Globus pallidus (tissue), 1 donor: ENCODE results near the gene GGTLC2.
"Not testable (repeated sequence)": the region's sequence is repeated elsewhere in the genome, so short reads cannot be mapped to it uniquely, and the experiment has no call there.

Experiments used
- DNase-seq: peaks from one replicate; pipeline ENCODE4 v3.0.0-alpha.2; 2015; ENCODE audit warnings: low spot score

Gene GGTLC2

GRCh38 chr22:22638313-22638712 lies 6.1 kb upstream of the GGTLC2 start:
- not testable (repeated sequence) for DNase-seq

DNA sequence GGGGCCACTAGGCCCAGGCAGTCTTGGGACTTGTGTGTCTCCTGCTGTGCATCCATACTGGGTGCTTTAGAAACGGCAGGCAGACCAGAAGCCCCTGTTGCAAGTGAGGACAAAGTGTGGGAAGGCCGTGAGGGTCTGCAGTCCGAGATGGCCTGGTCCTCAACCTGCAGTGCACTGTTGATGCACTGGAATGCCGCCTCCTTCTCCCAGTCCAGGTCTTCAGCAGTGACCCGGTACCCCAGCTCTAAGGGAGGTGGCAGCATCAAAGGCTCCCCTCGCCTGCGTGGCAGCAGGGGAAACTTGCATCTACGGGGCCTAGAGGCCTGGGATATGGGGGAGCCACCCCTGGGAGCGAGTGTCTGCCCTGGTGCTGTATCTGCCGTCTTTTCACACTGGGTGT lies 2.2 kb upstream of the GGTLC2 start:
- DNase-seq: not testable (repeated sequence)

GRCh38 chr22:22645969-22646368 lies 1.6 kb downstream of the GGTLC2 start:
- DNase-seq: not testable (repeated sequence)

DNA sequence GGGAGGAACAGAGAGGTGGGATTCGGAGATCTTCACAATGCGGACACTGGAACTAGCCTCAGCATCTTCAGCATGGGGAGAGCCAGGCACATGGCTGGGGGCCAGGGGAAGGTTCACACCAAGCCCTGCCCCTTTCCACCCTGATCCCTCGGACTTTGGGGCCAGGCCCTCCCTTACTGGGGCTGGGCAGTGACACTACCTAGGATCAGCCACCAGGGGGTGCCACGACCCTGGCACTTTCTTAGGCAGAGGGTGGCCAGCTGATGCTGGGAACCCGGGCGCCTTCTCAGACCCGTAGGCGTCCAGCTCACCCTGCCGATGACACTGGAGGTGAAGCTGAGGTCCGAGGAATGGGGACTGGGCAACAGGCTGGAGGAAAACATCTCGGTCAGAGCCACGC lies 3.5 kb downstream of the GGTLC2 start:
- not testable (repeated sequence) for DNase-seq

- not testable (repeated sequence) for DNase-seq
Measured at GRCh38 chr22:22648863-22649536, 4.6 kb downstream of the GGTLC2 start.

- DNase-seq: not testable (repeated sequence)
Measured at GRCh38 chr22:22649761-22650160, 5.3 kb downstream of the GGTLC2 start.

DNA sequence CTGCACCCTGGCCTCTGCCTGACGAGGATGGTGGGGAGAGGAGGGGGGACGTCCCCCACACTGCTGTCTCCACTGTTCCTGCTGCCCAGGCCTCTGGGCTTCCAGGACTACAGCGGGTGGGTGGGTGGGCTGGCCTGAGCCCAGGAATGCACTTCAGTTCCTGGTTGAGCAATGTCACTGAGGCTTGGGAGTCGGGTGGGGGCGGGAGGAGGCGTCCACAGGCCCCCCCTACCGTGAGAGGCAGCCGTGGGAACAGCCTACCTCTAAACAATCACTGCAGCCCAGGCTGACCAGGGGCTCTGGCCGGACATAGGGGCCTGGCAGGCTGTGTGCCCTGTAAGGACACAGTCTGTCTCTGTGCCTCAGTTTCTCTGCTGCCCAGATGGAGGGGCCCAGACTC lies 6.0 kb downstream of the GGTLC2 start:
- DNase-seq: not testable (repeated sequence)

- DNase-seq: not testable (repeated sequence)
Measured at GRCh38 chr22:22650803-22651515, 6.5 kb downstream of the GGTLC2 start.

- DNase-seq: not testable (repeated sequence)
Measured at GRCh38 chr22:22651593-22651992, 7.2 kb downstream of the GGTLC2 start.

- DNase-seq: not testable (repeated sequence)
Measured at GRCh38 chr22:22652102-22652501, 7.7 kb downstream of the GGTLC2 start.

DNA sequence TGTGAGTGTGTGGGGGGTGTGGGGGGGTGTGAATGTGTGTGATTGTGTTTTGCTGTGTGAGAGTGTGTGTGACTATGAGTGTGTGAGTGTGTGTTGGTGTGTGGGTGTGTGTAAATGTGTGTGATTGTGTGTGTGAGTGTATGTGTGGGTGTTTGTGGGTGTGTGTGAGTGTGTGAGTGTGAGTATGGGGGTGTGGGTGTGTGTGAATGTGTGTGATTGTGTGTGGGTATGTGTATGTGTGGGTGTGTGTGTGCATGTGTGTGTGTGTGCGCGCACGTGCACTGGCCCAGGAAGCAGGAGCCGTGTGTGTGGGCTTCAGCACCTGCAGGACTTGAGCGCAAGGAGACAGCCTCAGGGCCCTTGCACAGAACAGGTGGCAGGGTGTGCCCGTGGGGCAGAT lies 8.2 kb downstream of the GGTLC2 start:
- DNase-seq: not testable (repeated sequence)

DNA sequence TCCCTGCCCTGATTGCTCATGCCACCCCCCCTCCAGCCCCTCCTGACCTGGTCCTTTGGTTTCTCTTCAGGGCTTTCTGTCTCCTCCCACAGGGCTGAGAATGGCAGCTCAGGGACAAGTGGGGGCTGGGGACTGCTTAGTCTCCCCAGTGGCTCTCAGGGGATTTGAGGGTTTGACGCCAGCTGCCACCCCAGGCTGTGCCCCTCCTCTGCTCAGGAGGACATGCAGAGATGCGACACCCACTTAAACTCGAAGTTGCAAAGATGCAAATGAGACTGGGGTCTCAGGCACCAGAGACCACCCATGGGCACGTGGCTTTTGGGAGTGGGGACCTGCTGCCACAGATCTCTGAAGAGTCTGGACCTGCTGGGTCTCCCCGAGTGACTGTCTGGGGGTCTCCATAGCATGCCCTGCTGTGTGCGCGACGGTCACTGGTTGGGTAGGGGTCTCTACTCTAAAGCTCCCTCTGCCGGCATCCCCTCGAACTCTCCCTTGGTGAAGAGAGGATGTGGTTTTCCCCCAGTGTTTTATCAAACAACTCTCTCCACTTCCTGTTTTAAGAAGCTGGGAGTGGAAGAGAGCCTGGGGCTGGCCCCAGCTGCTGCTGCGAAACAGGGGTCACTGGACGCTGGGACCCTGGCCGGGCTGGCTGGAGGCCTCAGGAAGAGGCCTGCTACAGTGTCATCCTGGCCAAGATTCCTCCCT lies 9.4 kb downstream of the GGTLC2 start:
- not testable (repeated sequence) for DNase-seq

DNA sequence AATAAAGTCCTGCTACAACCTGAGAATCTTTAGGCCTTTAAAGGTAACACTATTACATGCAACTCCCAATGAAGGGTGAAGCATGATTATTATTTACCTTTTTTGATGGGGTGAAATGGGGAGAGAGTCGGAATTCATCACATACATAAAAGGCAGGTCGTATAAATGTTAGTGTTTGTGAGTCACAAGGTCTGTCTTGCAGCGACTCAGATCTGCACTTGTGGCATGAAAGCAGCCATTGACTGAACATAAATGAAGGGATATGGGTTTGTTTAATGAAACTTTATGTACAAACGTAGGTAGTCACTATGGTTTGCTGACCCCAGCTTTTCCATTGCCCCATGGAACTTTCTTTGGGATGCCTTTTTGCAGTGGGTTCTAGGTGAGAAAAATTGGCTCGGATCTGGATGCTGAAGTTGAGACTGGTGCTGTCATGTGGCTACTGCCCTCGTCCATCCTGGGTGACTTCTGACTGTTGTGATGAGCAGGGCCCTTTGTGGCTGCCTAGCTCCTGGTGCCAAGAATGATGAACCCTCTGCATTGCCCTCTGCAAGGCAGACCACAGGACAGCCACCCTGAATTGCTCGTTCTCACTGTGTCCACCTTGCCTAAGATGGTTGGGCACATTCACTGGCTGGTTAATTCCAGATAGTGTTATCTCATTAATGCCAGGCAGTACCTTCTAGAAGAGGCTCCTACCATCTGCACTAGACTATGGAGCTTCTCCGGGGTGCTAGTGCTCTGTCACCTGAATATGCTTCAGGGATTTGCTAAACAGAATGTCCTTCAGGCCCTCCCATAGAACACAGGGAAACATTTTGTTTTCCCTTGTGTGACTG lies 11.3 kb downstream of the GGTLC2 start:
- DNase-seq: no peak

- no peak for DNase-seq
Measured at GRCh38 chr22:22657712-22658111, 13.3 kb downstream of the GGTLC2 start.

DNA sequence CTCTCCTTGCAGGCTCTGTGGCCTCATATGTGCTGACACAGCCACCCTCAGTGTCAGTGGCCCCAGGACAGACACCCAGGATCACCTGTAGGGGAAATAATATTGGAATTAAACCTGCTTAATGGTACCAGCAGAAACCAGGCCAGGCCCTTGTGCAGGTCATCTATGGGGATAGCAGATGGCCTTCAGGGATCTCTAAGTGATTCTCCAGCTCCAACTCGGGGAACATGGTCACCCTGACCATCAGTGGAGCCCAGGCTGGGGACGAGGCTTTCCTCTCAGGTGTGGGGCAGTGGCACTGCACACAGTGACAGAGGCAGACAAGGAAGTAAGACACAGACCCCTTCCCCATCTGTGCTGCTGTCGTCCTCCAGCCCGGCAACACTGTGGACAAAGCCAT lies 16.9 kb downstream of the GGTLC2 start:
- no peak for DNase-seq

GRCh38 chr22:22662095-22662494 lies 17.7 kb downstream of the GGTLC2 start:
- DNase-seq: no peak

DNA sequence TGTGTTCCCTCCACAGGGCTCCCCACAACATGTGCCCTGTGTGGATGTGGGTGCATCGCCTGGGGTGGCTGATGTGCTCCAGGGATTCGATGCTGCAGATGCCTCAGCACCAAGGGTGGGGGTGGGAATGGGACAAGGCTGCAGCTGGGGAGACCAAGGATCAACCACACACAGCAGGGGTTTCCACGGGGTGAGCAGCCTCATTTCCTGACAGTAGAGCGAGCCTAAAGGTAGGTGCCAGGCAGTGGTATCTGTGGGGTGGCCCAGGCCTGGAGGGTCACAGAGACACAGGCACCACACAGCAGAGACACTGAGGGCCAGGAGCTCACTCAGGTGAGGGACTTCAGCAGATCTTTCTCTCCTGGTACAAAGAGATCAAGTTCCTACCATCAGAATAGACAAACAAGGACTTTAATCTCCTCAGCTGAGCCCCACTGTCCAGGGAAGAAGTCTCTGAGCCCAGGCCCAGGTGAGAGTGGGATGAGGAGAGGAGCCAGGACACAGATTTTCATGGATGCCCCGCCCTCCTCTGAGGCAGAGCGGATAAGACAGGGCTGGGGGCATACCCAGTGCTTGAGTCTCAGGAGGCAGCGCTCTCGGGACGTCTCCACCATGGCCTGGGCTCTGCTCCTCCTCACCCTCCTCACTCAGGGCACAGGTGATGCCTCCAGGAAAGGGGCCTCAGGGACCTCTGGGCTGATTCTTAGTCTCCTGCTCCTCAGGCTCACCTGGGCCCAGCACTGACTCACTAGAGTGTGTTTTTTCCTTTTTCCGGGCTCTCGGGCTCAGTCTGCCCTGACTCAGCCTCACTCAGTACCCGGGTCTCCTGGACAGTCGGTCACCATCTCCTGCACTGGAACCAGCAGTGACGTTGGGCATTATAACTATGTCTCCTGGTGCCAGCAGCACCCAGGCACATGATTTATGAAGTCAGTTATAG lies 19.7 kb downstream of the GGTLC2 start:
- DNase-seq: no peak

GRCh38 chr22:22666307-22667091 lies 22.1 kb downstream of the GGTLC2 start:
- no peak for DNase-seq

- no peak for DNase-seq
Measured at GRCh38 chr22:22667966-22668880, 23.8 kb downstream of the GGTLC2 start.
